Body of pancreas (tissue), 4 donors: ENCODE measurements around the gene VGLL2.

ENCODE experiments used
- POLR2A ChIP-seq, 3 donors: fragments of 450-650 bp; IDR thresholded peaks; one replicate each; pipeline ENCODE4 v1.6.1; 2016; ENCODE audit warnings: antibody characterized with exemption in 3 of 3, mild to moderate bottlenecking in 2 of 3
- TF ChIP-seq, protein P1 (sequence below), 7 experiments: fragments of 450-650 bp in 4 of 7; fragments of 200-600 bp in 3 of 7; sonication (generic) in 3 of 7; IDR thresholded peaks; one replicate each; pipeline ENCODE4 v1.5.1; 2016 to 2019; ENCODE audit warnings: antibody characterized with exemption in 7 of 7

GRCh38 chr6:117270843-117271507, 5.6 kb downstream of the VGLL2 start:
- TF ChIP-seq, protein P1, sequence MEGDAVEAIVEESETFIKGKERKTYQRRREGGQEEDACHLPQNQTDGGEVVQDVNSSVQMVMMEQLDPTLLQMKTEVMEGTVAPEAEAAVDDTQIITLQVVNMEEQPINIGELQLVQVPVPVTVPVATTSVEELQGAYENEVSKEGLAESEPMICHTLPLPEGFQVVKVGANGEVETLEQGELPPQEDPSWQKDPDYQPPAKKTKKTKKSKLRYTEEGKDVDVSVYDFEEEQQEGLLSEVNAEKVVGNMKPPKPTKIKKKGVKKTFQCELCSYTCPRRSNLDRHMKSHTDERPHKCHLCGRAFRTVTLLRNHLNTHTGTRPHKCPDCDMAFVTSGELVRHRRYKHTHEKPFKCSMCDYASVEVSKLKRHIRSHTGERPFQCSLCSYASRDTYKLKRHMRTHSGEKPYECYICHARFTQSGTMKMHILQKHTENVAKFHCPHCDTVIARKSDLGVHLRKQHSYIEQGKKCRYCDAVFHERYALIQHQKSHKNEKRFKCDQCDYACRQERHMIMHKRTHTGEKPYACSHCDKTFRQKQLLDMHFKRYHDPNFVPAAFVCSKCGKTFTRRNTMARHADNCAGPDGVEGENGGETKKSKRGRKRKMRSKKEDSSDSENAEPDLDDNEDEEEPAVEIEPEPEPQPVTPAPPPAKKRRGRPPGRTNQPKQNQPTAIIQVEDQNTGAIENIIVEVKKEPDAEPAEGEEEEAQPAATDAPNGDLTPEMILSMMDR (IDR thresholded peaks at IDR 0.05), result no peak
- TF ChIP-seq POLR2A (IDR thresholded peaks at IDR 0.05), result no peak
